GM19193 (cell line): Measurements from ENCODE around the gene PXYLP1.

ENCODE experiments used
- POLR2A ChIP-seq: IDR thresholded peaks from 4 replicates; pipeline ENCODE4 v1.6.1; 2011; ENCODE audit not compliant: insufficient read depth, insufficient read length; ENCODE audit errors: extremely low read depth

PXYLP1 gene

DNA sequence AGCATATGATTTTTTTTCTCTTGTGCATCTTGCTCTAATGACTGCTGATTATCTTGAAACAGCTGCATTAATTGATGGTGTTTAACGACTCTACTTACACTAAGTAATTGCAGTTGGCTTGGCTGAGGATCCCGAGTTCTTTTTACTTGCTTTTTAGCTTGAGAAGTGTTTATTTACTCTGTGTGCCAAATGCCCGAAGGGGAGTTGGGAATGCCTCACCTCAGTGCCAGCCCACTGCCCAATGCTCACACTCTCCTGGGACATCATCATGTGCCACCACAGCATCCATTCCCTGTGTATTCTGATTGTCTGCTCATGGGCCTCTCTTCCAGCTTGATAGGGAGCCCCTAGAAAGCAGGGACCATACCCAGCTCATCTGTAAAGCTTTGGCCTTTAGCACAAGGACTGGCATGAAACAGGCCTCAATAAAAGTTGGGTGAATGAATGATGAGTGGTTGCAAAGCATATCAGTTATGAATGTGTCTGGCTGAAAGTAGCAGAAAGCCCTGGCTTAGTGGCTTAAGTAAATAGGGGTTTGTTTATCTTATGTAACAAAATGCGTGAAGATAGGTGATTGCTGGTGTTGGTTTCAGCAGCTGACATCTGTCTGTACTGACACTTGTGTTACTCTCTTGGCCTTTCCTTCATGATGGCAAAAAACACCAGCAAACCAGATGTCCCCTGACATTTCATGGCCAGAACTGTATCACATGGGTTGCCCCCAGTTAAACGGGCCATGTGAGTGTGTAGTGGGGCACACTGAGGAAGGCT, 8.1 kb downstream of the PXYLP1 start:
- TF ChIP-seq POLR2A, result no peak

DNA sequence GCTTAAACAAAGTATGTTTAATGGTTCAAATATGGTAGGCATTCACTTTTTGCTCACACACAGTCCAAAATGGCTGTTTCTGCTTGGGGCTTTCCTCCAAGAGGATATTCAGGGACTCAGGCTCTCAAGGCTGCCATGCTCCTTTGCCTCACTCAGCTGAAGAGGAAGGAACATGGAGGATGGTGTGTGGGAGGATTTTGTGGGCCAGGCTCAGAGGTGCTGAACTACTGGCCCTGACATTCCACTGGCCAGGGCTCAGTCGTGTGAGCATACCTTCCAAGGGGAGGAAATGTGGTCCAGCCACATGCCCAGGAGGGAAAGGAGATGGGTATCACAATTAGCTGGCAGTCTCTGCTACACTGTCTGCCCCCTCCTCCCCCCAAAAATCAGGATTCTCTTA, 8.7 kb downstream of the PXYLP1 start:
- no peak for TF ChIP-seq POLR2A

DNA sequence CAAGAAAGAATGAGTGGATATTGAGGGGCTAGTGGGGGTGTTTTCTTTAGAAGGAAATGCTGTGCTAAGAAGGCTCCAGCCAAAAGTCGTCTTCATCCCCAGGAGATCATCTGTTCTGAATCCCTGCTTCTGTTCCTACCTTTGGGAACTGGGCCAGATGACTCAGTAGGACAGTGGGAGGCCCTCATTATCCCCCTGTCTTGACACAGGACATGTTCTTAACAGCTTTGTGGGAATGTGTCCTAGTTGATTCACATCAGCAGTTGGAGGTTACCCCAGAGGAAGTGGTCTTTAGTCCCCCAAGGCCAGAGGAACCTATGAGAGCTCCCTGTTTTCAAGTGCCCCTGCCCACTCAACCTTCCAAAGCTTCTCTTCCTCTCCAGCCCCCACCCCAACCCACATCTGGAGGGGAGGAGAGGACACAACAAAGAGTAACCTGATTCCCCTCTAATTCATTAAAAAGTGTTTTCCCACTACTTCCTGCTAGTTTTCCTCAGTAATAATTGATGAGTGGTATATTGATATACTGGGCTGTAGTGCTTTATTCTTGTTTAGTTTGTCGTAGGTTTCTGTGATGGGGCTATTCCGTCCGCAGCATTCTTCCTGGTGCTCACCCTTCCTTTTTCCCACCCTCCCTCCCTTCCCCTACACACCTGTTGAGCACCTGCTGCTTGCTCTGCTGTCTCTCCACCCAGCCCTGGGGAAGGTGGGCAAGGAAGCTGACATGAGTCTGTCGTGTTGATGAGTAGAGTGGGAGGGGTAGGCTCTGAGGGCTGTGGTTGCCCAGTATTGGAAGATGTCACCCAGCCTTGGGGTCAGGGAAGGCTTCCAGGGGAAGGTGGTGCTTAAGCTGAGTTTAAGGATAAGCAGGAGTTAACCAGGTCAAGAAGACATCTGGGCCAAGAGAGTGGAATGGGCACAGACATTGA, 9.3 kb downstream of the PXYLP1 start:
- TF ChIP-seq POLR2A, result no peak

DNA sequence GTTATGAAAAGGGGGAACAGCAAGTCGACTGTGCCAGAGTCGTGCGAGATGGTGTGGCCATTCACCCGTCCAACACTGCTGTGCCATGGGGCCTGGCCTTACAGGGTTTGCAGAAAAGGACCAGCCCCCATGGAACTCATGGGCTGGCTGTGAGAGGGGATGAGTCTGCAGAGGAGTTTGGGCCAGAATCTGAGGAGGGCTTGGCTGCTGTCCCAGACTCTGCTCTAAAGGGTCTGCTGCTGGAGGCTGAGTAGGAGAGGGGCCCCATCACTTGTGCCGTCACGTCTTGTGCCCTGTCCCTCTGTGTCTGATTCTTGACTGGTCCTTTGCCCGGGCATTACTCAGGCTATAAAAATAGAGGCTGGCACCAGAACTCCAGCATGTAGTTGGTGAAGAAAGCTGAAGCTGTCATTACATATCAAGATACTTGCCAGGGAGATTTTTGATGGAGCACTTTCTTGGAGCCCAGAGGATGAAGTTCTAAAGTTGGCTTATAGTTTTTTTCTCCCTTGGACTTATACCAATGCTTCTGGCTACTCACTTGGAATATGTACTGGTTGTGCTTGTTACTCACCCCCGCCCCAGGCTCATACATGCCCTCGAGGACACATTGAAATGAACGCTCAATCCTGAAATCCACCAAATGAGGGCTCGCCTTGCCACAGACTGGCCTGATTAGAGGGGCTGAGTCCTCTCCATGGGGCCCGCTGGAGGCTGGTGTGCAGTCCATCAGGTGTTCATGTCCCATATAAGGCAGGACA, 10.2 kb downstream of the PXYLP1 start:
- TF ChIP-seq POLR2A, result no peak

DNA sequence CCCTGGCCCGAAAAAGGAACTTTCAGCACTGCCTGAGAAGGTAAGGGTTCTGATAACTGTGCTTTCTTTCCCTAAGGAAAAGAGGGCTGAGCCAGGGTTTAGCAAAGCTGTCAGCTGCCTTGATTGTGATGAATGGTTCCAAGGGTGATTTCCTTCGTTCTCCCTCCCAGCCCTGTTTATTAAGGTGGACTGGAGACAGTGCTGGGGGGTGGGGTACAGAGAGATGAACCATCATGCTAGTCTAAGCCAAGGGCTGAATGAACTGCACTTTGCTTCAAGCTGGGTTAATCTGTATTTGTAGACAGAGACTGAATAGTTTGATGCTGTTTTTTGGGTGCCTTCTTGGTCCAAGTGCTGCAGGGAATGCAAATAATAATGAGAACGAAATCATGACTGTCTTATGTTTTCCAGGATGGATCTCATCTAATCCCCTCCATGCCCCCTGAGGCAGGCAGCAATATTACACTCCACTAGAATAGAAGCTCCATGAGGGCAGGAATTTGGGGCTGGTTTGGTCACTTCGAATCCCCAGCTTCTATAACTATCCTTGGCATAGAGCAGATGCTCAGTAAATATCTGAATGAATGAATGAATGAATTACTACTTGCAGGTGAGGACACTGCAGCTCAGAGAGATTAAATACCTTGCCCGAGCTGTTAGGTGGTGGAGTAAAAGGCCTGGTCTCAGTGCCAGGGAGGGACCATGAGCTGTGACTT, 10.9 kb downstream of the PXYLP1 start:
- no peak for TF ChIP-seq POLR2A

DNA sequence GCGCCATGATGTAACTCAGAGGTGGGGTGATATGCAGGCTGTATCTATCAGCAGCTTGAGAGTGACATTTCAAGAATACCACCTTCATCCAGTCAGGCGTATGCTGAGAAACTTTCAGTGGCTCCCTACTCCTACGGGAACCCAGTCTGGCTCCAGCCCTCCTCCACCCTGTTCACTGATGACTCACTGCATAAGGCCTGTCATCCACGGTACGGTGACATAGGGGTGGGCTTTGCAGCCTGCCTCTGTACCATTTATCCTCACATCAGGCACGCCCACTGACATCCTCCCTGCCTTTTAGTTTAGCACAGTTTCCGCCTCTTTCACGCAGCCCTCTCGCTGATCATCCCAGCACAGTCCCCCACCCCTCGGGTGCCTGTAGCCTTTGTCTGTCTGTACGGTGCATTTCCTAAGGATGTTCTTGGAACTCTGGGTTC, 11.7 kb downstream of the PXYLP1 start:
- no peak for TF ChIP-seq POLR2A

DNA sequence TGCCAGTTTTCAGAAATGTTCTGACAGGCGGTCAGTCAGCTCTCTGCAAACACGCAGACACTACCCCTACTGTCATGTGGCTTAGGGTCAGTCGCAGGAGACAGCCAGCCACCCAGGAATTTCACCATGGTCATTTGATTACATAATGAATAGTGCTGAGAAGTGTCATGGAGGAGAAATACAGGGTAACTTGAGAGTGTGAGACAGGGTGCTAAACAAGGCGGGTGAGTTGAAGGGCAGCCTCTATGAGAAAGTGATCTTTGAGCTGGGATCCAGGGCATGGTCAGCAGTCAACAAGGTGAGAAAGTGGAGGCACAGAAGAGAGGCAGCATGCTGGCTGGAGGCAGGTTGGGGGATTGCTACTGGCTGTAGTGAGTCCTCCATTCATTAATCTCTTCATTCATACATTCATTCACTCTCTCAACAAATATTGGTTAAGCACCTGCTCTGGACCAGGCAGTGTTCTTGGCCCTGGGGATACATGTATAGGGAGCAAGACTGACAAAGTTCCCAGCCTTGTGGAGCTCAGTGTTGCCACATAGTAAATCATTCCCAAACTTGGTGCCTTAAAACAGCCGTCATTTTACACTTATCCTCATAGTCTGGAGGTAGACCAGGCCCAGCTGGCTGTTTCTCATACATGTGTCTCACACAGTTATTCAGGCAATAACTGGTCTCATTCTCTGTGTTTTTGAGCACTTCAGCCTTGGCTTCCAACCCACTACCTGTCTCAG, 14.8 kb downstream of the PXYLP1 start:
- TF ChIP-seq POLR2A, result no peak

DNA sequence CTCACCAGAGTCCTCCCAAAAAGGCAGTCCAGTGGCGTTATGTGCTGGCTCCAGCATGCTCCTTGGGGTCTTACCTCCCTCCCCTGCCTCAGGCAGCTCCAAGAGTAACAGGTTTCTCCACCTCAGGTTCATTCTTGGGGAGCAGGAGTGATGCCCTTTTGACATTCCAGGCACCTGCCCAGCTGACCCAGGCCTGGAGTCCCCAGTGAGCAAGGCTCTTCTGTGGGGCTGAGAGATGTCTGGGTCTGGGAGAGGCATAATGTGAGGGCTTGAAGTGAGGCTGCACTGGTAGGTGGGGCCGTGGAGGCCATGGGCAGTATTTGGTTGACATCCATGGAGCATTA, 15.3 kb downstream of the PXYLP1 start:
- TF ChIP-seq POLR2A, result no peak

DNA sequence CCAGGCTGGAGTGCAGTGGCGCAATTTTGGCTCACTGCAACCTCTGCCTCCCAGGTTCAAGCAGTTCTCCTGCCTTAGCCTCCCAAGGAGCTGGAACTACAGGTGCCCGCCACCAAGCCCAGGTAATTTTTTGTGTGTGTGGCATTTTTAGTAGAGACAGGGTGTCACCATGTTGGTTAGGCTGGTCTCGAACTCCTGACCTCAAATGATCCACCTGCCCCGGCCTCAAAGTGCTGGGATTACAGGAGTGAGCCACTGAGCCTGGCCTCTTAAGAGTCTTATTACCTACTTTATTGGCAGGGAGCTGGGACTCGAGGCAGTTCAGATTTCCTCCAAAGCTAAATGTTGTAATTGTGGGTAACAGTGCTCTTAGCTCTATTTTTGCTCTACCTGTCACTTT, 16.4 kb downstream of the PXYLP1 start:
- TF ChIP-seq POLR2A, result no peak

DNA sequence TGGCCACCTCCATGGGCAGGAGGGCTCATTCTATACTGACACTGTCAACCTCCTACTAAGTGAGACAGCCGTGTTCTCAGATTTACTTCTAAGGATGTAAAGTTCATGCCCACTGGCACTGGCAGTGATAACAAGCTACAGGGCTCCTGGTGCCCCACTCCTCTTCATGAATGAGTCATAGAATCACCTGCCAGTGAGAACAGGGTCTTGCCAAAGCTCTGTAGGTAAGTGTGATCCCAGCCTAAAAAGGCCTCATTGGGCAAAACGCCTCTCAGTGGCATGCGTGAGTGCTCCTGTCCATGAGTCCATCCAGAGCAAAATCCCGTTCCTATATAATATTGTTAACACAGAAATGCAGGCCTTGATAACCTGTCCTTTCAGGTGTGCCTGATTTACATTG, 17.4 kb downstream of the PXYLP1 start:
- no peak for TF ChIP-seq POLR2A

DNA sequence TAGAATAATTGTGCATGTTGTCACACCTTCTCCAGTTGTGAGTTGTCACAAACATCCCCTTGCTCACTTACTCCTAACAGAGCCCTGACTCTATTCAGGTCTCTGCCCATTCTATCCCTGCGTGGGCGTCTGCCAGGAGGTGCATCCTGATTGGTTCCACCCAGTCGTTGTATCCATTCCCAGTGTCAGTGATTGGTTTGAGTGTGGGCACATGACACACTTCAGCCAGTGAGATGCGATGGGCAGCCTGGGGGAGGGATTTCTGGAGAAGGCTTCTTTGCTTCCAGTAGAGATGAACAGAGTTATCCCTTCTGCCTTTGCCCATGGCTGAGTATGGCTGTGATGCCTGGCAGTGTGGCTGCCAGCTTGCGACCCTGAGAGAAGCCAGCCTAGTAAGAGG, 18.7 kb downstream of the PXYLP1 start:
- TF ChIP-seq POLR2A, result no peak

DNA sequence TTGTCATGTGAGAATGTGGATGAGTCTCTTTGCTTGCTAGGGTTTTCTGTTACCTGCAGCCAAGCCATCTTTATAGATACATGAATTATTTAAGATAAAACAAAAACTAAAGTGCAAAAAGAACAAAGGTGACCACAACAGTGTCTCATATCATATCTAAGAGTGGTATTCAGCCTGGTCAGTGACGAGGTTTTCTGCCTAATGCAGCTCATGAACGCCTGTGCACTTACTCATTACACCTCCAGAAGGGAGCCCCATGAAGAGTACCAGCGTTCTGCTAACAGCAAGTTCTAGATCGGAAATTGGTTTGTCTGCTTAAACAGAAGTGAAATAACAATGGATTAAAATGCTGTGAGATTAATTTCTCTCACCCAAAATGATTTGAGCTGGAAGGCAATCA, 19.2 kb downstream of the PXYLP1 start:
- no peak for TF ChIP-seq POLR2A

DNA sequence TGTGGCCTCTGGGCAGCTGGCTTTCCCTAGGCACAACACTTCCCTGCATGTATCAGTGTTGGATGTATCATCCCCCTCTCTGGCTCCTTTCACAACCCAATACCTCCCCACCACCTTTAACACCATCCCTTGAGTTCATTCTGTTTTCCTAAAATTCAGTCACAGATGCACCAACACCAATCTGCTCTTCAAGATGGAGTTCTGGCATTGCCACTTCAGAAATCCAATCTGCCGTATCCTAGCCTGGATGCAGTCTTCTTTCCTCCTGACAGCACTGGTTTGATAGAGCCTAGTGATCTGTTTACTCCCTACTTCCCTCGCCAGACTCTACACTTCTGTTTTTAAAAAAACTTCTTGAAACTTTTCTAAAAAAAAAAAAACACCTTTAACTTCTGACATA, 21.7 kb downstream of the PXYLP1 start:
- no peak for TF ChIP-seq POLR2A

DNA sequence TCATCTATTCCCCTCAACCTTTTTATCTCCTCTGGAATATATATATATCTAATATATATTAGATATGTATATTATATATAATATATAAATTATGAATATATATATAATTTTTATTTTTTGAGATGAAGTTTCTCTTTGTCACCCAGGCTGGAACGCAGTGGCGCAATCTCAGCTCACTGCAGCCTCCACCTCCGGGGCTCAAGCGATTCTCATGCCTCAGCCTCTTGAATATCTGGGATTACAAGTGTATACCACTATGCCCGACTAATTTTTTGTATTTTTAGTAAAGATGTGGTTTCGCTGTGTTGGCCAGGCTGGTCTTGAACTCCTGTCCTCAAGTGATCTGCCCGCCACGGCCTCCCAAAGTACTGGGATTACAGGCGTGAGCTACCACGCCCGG, 22.2 kb downstream of the PXYLP1 start:
- no peak for TF ChIP-seq POLR2A
